SK-N-SH (cell line): ENCODE results near the gene SIPA1. TPM values are rescaled to one million over a fixed set of nuclear protein-coding genes. Genes with fewer than 3 reads are reported as not detected.
"Not testable (repeated sequence)": the region's sequence is repeated elsewhere in the genome, so short reads cannot be mapped to it uniquely, and the experiment has no call there.

Source experiments
- CTCF ChIA-PET: fragments of 300-600, 350-600 bp; formaldehyde crosslinking; extraction: SDS; loops from one replicate; lab custom pipeline; 2021; lab: Yijun Ruan, JAX
- POLR2A ChIA-PET: fragments of 350-600 bp; sonication (Branson Sonifier 250); formaldehyde crosslinking; extraction: SDS; loops from one replicate; lab custom pipeline; 2020; ENCODE audit warnings: antibody characterized with exemption, inconsistent platforms; lab: Yijun Ruan, JAX
- DNase-seq: peaks from one replicate; pipeline ENCODE4 v3.0.0; 2012
- H2AFZ ChIP-seq: fragments of 200-600 bp; sonication (generic); 2 replicates; pipeline ENCODE4 v1.8.1; 2016; ENCODE audit warnings: antibody characterized with exemption, mild to moderate bottlenecking, low read depth
- H3F3A ChIP-seq: fragments of 200-600 bp; sonication (generic); replicated peaks from 2 replicates; pipeline ENCODE3; 2016; ENCODE audit warnings: antibody characterized with exemption, mild to moderate bottlenecking; ENCODE audit not compliant: insufficient read depth
- H3K27ac ChIP-seq, 2 experiments: fragments of 200-500 bp in 1 of 2; fragments of 200-600 bp in 1 of 2; sonication (Bioruptor generic) in 1 of 2; sonication (generic), shearing (Covaris generic) in 1 of 2; 2 replicates each; pipeline versions ENCODE4 v1.5.1 to v1.6.1; 2014 to 2016; ENCODE audit warnings: low read depth in 2 of 2, inconsistent platforms in 1 of 2, low read length in 1 of 2, mild to moderate bottlenecking in 1 of 2, mixed read lengths in 1 of 2
- H3K27me3 ChIP-seq: fragments of 200-600 bp; sonication (generic), shearing (Covaris generic); 2 replicates; pipeline ENCODE4 v1.6.1; 2016; ENCODE audit warnings: mixed run types; ENCODE audit not compliant: insufficient read depth
- H3K36me3 ChIP-seq, 2 experiments: fragments of 200-500 bp in 1 of 2; fragments of 200-600 bp in 1 of 2; sonication (Bioruptor generic) in 1 of 2; sonication (generic) in 1 of 2; replicated peaks in 1 of 2; 2 replicates each; pipeline versions ENCODE3 to v1.5.1; 2014 to 2016; ENCODE audit warnings: low read length in 1 of 2, mild to moderate bottlenecking in 1 of 2; ENCODE audit not compliant: insufficient read depth in 2 of 2, control insufficient read depth in 1 of 2
- H3K4me1 ChIP-seq, 2 experiments: fragments of 200-500 bp in 1 of 2; fragments of 200-600 bp in 1 of 2; sonication (Bioruptor generic) in 1 of 2; sonication (generic), shearing (Covaris generic) in 1 of 2; 2 replicates each; pipeline versions ENCODE4 v1.5.1 to v1.6.1; 2014 to 2016; ENCODE audit warnings: low read depth in 1 of 2, low read length in 1 of 2, mixed run types in 1 of 2; ENCODE audit not compliant: insufficient read depth in 2 of 2, control insufficient read depth in 1 of 2
- H3K4me2 ChIP-seq: fragments of 200-600 bp; sonication (generic), shearing (Covaris generic); 2 replicates; pipeline ENCODE4 v1.6.1; 2017; ENCODE audit warnings: mixed run types
- H3K4me3 ChIP-seq, 2 experiments: fragments of 200-500 bp in 1 of 2; fragments of 200-600 bp in 1 of 2; sonication (Bioruptor generic) in 1 of 2; sonication (generic), shearing (Covaris generic) in 1 of 2; 2 replicates each; pipeline versions ENCODE4 v1.5.1 to v1.8.1; 2014 to 2016; ENCODE audit warnings: low read depth in 2 of 2, inconsistent platforms in 1 of 2, low read length in 1 of 2, mild to moderate bottlenecking in 1 of 2, mixed read lengths in 1 of 2, moderate library complexity in 1 of 2
- H3K79me2 ChIP-seq: fragments of 200-600 bp; sonication (generic); 2 replicates; pipeline ENCODE4 v1.8.1; 2017; ENCODE audit warnings: mild to moderate bottlenecking; ENCODE audit not compliant: insufficient read depth
- H3K9ac ChIP-seq: fragments of 200-600 bp; sonication (generic); 2 replicates; pipeline ENCODE4 v1.6.1; 2017; ENCODE audit warnings: mixed run types
- H3K9me2 ChIP-seq: fragments of 200-600 bp; sonication (generic); 2 replicates; pipeline ENCODE4 v1.6.1; 2017; ENCODE audit warnings: mixed run types
- H3K9me3 ChIP-seq: fragments of 200-600 bp; sonication (generic); 2 replicates; pipeline ENCODE4 v1.6.1; 2017; ENCODE audit warnings: mixed run types, mild to moderate bottlenecking, moderate library complexity
- H4K20me1 ChIP-seq: fragments of 200-600 bp; sonication (generic); 2 replicates; pipeline ENCODE4 v1.6.1; 2017; ENCODE audit warnings: mild to moderate bottlenecking, mixed run types; ENCODE audit not compliant: insufficient read depth
- CTCF ChIP-seq: fragments of 200-600 bp; sonication (generic); IDR thresholded peaks from 2 replicates; pipeline ENCODE4 v1.6.1; 2017; ENCODE audit warnings: antibody characterized with exemption, mild to moderate bottlenecking, moderate library complexity
- EP300 ChIP-seq, 2 experiments: IDR thresholded peaks; 2 replicates each; pipeline versions ENCODE4 v1.4.0 to v1.6.1; 2012; ENCODE audit warnings: borderline replicate concordance in 1 of 2, low read depth in 1 of 2, low read length in 1 of 2
- FOSL2 ChIP-seq: IDR thresholded peaks from 2 replicates; pipeline ENCODE4 v1.4.0; 2012; ENCODE audit warnings: low read depth, mild to moderate bottlenecking, moderate library complexity, borderline replicate concordance
- NRF1 ChIP-seq: IDR thresholded peaks from 2 replicates; pipeline ENCODE4 v1.6.1; 2012; ENCODE audit warnings: low read depth, mild to moderate bottlenecking, low read length
- POLR2AphosphoS5 ChIP-seq: IDR thresholded peaks from 2 replicates; pipeline ENCODE4 v1.6.1; 2012; ENCODE audit warnings: low read depth, low read length
- RAD21 ChIP-seq: IDR thresholded peaks from 2 replicates; pipeline ENCODE4 v1.6.1; 2012; ENCODE audit warnings: mild to moderate bottlenecking, low read length
- RXRA ChIP-seq: IDR thresholded peaks from 2 replicates; pipeline ENCODE4 v1.4.0; 2012; ENCODE audit warnings: low read depth, mild to moderate bottlenecking, borderline replicate concordance
- TCF12 ChIP-seq: IDR thresholded peaks from 2 replicates; pipeline ENCODE4 v1.4.0; 2012
- TEAD4 ChIP-seq: IDR thresholded peaks from 2 replicates; pipeline ENCODE4 v1.4.0; 2012; ENCODE audit warnings: mild to moderate bottlenecking, borderline replicate concordance; ENCODE audit not compliant: insufficient read depth
- YY1 ChIP-seq: IDR thresholded peaks from 2 replicates; pipeline ENCODE4 v1.4.0; 2012; ENCODE audit warnings: low read depth, mild to moderate bottlenecking
- WGBS: methylation state at CpG from one replicate; pipeline ENCODE4 v1.1.6; 2017; ENCODE audit warnings: low lambda C conversion rate; 5-methylcytosine and 5-hydroxymethylcytosine counted together
- polyA plus RNA-seq, 3 experiments: library from polyadenylated mRNA; depleted of rRNA; stranded (reverse); fragments of >200 nt; gene quantifications; 2 replicates each; pipeline ENCODE4 v1.2.3, GENCODE V29; 2012
- TF ChIP-seq, protein P1 (sequence below): IDR thresholded peaks from 2 replicates; pipeline ENCODE4 v1.4.0; 2012; ENCODE audit warnings: low read depth
- TF ChIP-seq, protein P2 (sequence below): IDR thresholded peaks from 2 replicates; pipeline ENCODE4 v1.6.1; 2012; ENCODE audit warnings: mild to moderate bottlenecking, low read depth, low read length, moderate library complexity
- TF ChIP-seq, protein P3 (sequence below): IDR thresholded peaks from 2 replicates; pipeline ENCODE4; 2012

Gene SIPA1
- polyA plus RNA-seq, 1 of the 3 experiments (the other 2 are of a cell fraction): 18.7 TPM

- POLR2A ChIA-PET: no interaction called here
- CTCF ChIA-PET: no interaction called here
These were observed 48.1 kb downstream of the SIPA1 start for GRCh38 chr11:65685981-65686380.

DNA sequence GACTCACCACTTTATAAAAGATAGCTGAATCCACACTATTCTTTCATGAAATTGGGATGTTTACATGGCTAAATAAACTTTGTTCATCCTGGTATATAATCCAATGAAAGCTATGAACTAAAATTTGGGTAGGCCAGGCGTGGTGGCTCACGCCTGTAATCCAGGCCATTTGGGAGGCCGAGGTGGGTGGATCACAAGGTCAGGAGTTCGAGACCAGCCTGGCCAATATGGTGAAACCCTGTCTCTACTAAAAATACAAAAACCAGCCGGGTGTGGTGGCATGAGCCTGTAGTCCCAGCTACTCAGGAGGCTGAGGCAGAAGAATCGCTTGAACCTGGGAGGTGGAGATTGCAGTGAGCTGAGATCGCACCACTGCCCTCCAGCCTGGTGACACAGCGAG lies 53.9 kb downstream of the SIPA1 start:
- H3K36me3 ChIP-seq, H3K4me2 ChIP-seq, H2AFZ ChIP-seq, DNase-seq, H3K4me1 ChIP-seq, H3K9me2 ChIP-seq, H3K4me3 ChIP-seq, H3K27ac ChIP-seq, H4K20me1 ChIP-seq, H3F3A ChIP-seq, H3K9me3 ChIP-seq, H3K27me3 ChIP-seq, POLR2A ChIA-PET, H3K79me2 ChIP-seq, H3K9ac ChIP-seq: not testable (repeated sequence)
- 78% methylated on average over 8 of the region's 8 CpGs for WGBS
- CTCF ChIA-PET: interaction anchor here (0.6 to 2.8 kb wide), 4 partner anchors 10 to 331 kb away, joined by 3 to 13 read pairs (median 4); partner anchors contain the start of gene KAT5

More at GRCh38 chr11:65685981-65686380, 48.1 kb downstream of the SIPA1 start:
- no peaks in the 10 kb centered on the region for H3K4me1 ChIP-seq
- H3K27ac ChIP-seq: no peak overlapping the region
- no peak overlapping the region for H3K9ac ChIP-seq
- H3K79me2 ChIP-seq: no peaks in the 10 kb centered on the region
- no peak overlapping the region for H2AFZ ChIP-seq
- H3K27me3 ChIP-seq: peaks cover 9% of the 10 kb centered on the region
- DNase-seq: no peak
- no peak overlapping the region for H3K4me3 ChIP-seq
- H4K20me1 ChIP-seq: no peaks in the 10 kb centered on the region
- no peaks in the 10 kb centered on the region for H3K9me2 ChIP-seq
- WGBS: 45% methylated on average over 8 of the region's 8 CpGs
- H3K9me3 ChIP-seq: no peaks in the 10 kb centered on the region
- no peak overlapping the region for H3K4me2 ChIP-seq
- no peaks in the 10 kb centered on the region for H3K36me3 ChIP-seq
- H3F3A ChIP-seq: no peaks in the 10 kb centered on the region
- no peak for TF ChIP-seq POLR2AphosphoS5
- TF ChIP-seq, protein P1, sequence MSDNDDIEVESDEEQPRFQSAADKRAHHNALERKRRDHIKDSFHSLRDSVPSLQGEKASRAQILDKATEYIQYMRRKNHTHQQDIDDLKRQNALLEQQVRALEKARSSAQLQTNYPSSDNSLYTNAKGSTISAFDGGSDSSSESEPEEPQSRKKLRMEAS: no peak
- TF ChIP-seq RXRA: no peak
- TF ChIP-seq TEAD4: no peak
- TF ChIP-seq FOSL2: no peak
- no peak for TF ChIP-seq RAD21
- TF ChIP-seq TCF12: no peak
- TF ChIP-seq NRF1: no peak
- TF ChIP-seq CTCF: no peak
- TF ChIP-seq, protein P2, sequence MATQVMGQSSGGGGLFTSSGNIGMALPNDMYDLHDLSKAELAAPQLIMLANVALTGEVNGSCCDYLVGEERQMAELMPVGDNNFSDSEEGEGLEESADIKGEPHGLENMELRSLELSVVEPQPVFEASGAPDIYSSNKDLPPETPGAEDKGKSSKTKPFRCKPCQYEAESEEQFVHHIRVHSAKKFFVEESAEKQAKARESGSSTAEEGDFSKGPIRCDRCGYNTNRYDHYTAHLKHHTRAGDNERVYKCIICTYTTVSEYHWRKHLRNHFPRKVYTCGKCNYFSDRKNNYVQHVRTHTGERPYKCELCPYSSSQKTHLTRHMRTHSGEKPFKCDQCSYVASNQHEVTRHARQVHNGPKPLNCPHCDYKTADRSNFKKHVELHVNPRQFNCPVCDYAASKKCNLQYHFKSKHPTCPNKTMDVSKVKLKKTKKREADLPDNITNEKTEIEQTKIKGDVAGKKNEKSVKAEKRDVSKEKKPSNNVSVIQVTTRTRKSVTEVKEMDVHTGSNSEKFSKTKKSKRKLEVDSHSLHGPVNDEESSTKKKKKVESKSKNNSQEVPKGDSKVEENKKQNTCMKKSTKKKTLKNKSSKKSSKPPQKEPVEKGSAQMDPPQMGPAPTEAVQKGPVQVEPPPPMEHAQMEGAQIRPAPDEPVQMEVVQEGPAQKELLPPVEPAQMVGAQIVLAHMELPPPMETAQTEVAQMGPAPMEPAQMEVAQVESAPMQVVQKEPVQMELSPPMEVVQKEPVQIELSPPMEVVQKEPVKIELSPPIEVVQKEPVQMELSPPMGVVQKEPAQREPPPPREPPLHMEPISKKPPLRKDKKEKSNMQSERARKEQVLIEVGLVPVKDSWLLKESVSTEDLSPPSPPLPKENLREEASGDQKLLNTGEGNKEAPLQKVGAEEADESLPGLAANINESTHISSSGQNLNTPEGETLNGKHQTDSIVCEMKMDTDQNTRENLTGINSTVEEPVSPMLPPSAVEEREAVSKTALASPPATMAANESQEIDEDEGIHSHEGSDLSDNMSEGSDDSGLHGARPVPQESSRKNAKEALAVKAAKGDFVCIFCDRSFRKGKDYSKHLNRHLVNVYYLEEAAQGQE: no peak
- TF ChIP-seq EP300 (IDR thresholded peaks at IDR 0.05; ENCODE audit: borderline replicate concordance in 1 of 2, low read depth in 1 of 2, low read length in 1 of 2): no peak
- TF ChIP-seq, protein P3, sequence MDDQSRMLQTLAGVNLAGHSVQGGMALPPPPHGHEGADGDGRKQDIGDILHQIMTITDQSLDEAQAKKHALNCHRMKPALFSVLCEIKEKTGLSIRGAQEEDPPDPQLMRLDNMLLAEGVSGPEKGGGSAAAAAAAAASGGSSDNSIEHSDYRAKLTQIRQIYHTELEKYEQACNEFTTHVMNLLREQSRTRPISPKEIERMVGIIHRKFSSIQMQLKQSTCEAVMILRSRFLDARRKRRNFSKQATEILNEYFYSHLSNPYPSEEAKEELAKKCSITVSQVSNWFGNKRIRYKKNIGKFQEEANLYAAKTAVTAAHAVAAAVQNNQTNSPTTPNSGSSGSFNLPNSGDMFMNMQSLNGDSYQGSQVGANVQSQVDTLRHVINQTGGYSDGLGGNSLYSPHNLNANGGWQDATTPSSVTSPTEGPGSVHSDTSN: no peak
- no peak for TF ChIP-seq YY1
